Measurements from ENCODE around the gene SCAF8. TPM values are rescaled to one million over a fixed set of nuclear protein-coding genes. Genes with fewer than 3 reads are reported as not detected.

SCAF8 gene
- total and polyA plus RNA-seq, 2 of the 8 experiments (the other 6 are each of a cell fraction or from before 2014, with no cell fraction given): 20.3 to 46.3 TPM

GRCh38 chr6:154733626-154734382 is 588 bp downstream of the SCAF8 start (continued):
- peak; percentile 93 to 94 for TF ChIP-seq POLR2A (IDR thresholded peaks at IDR 0.05; ENCODE audit: control extremely low read depth in 1 of 2, low read depth in 2 of 2, low read length in 2 of 2)
- TF ChIP-seq MAFK (IDR thresholded peaks at IDR 0.05; ENCODE audit: low read depth, low read length): no peak
- TF ChIP-seq SIN3A (conservative IDR thresholded peaks at IDR 0.05 in 1 of 2, IDR thresholded peaks at IDR 0.05 in 1 of 2; ENCODE audit: low read depth in 1 of 2, low read length in 2 of 2): peak in 1 of 2 experiments; percentile 58; a peak in 2 of 4 replicates
- peak in 1 of 3 experiments; percentile 13; a peak in 1 of 4 replicates for TF ChIP-seq CTCF (IDR thresholded peaks at IDR 0.05; ENCODE audit: control extremely low read depth in 1 of 3, insufficient read depth in 1 of 3, low read depth in 1 of 3, low read length in 3 of 3)
- TF ChIP-seq GABPA (IDR thresholded peaks at IDR 0.05; ENCODE audit: borderline replicate concordance, insufficient read depth, low read length): peak; percentile 20; the same call in 1 of the 2 replicates
- peak; percentile 6; the same call in 1 of the 2 replicates for TF ChIP-seq USF2 (IDR thresholded peaks at IDR 0.05; ENCODE audit: low read length)
- TF ChIP-seq KDM4A (IDR thresholded peaks at IDR 0.05; ENCODE audit: low read depth, low read length, severe bottlenecking): no peak
- peak; percentile 90 for TF ChIP-seq TAF1 (IDR thresholded peaks at IDR 0.05; ENCODE audit: low read depth, low read length)
- peak; percentile 83 for TF ChIP-seq PHF8 (conservative IDR thresholded peaks at IDR 0.05; ENCODE audit: low read depth, low read length)
- peak; percentile 33; the same call in 1 of the 2 replicates for TF ChIP-seq CREB1 (IDR thresholded peaks at IDR 0.05)
- peak; percentile 69; the same call in 1 of the 2 replicates for TF ChIP-seq KDM1A (IDR thresholded peaks at IDR 0.05; ENCODE audit: borderline replicate concordance, low read length)
